T47D (cell line): ENCODE results near the gene NIPAL3.

Experiments used
- DNase-seq, 2 experiments: peaks; one replicate each; pipeline versions ENCODE4 v3.0.0 to v3.0.0-alpha.2; 2011 to 2012; ENCODE audit warnings: low read depth in 1 of 2, low spot score in 1 of 2
- JUND ChIP-seq: IDR thresholded peaks from 2 replicates; pipeline ENCODE4 v1.6.1; 2012; ENCODE audit warnings: low read depth
- in situ Hi-C: cut with HindIII; loops from 2 replicates; pipeline ENCODE4 v1.10.0; 2016; ENCODE audit warnings: low sequenced_read_pairs, low pct_unique_long_range_greater_than_20kb

Gene NIPAL3

DNA sequence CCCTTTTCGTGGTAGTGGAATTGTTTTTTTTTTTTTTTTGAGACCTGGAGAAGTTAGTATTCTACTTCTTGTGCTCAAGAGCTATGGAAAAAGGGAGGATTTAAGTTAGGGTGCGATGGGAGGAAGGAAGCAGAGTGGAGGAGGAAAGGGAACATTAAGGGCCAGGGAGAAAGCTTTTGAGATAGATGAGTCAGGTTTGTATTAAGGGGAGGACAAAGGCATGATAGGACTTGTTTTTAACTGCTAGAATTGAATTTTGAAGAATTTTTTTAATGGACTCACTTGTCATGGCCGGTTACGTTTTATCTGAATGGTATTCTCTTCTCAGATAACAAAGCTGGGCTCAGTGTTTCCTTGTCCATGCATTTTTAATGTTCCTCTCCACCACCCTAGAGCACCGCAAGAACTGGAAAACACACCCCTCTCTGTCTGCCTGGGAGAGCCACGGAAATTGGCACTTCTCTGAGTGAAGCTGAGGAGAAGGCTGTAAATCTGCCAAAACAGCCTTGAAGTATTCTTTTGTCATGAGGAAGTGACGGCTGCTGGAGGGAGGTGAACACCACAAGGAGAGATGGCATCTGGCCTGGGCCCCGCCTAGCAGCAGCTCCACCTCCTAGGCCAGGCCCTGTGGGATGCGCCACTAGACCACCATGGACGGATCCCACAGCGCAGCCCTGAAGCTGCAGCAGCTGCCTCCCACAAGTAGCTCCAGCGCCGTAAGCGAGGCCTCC, 3.5 kb downstream of the NIPAL3 start:
- no peak for TF ChIP-seq JUND
- peak in 1 of 2 experiments; percentile 78 for DNase-seq
- in situ Hi-C loops: no loop called here

DNA sequence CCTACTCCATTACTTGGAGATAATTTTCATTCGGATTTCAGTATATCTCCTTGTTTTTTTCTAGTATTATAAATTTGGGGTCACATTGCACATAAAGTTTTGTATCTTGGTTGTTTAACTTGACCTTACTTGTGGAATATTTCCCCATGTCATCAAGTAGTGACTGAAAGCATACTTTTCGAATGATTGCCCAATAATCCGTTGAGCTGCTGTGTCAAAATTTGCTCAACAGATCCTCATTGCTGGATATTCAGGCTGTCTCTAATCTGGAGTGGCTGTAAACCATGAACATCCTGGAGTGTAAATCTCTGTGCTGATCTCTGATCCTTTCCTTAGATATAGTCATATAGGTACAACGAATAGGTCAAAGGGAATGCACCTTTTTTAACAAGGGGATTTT, 4.9 kb downstream of the NIPAL3 start:
- in situ Hi-C loops: no loop called here
- TF ChIP-seq JUND: no peak
- no peak for DNase-seq

DNA sequence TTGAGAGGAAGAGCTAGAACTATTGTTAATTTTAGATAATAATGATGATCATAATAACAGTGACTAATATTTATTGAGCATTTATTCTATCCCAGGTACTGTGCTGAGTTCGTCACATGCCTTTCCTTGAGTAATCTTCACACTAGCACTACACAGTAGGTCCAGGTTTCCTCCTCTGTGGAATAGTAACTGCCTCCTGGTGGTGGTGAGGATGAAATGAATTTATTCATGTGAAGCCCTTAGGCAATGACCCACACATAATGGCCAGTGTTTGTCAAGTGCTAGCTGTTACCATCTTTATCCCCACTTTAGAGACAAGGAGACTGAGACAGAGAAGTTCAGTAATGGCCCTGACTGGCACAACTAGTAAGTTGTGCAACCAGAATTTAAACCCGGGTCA, 5.9 kb downstream of the NIPAL3 start:
- TF ChIP-seq JUND: no peak
- peak in 1 of 2 experiments; percentile 17 for DNase-seq
- in situ Hi-C loops: no loop called here

DNA sequence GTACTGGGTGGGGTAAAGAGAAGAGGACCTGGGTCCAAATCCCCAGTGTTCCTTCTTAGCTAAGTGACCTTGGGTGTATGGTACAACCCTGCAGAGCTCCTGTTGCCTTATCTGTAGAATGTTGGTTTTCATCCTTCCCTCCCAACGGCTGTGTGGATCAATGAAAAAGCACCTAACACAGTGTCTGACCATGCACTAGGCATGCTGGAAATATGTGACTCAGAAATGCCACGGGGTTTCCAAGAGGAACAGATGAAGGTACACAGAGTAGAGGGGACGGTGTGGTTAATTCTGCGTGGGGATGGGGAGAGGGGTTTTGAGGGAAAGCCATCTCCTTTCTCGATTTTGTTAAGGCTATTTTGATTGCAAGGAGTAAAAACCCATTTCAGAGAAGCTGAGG, 8.6 kb downstream of the NIPAL3 start:
- in situ Hi-C loops: no loop called here
- TF ChIP-seq JUND: no peak
- DNase-seq: no peak

DNA sequence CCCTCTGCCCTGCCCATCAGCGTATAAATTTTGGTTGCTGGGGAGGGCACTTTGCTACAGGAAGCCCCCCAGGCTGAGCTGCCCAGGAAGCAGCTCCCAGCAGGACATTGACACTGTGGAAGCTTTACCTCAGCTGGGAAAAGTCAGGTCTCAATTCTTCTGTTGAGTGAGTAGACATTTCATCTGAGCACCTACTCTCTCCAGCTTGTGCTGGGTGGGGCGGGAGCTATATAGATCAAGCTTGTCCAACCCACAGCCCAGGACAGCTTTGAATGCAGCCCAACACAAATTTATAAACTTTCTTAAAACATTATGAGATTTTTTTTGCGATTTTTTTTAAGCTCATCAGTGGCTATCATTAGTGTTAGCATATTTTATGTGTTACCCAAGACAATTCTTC, 9.4 kb downstream of the NIPAL3 start:
- DNase-seq: no peak
- TF ChIP-seq JUND: no peak
- in situ Hi-C loops: no loop called here

DNA sequence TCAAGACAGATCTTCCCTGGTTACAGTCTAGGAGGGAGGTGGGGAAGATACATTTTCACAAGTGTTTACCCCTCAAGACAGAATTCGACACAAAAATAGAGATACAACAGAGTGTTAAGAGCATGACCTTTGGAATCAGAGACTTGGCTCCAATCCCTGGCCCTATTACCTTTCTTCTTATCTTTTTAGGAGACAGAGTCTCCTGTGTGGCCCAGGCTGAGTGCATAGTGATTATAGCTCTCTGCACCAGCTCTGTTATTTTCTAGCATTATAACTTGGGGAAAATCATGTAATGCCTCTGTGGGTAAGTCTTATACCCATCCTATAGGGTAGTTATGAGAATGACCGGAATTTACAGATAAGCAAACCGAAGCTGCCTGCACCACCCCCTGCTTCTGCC, 9.8 kb downstream of the NIPAL3 start:
- in situ Hi-C loops: no loop called here
- TF ChIP-seq JUND: no peak

DNA sequence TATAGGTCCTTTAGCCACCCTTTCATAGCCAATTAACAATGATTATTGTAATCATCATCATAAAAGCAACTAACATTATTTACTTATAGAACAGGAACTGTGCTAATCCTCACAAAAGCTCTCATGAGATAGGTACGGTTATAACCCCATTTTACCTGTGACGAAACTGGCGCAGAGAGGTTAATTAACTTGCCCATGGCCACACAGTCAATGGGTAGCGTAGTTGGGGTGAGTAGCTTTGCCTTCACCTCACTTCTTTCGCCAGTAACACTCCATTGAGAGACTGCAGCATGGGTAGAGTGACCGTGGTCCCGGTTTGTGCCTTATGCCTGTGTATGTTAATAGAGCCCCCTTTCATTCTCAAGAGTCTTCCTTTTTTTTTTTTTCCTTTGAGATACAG, 10.3 kb downstream of the NIPAL3 start:
- DNase-seq: no peak
- in situ Hi-C loops: no loop called here
- TF ChIP-seq JUND: no peak

More for the DNA sequence above, 9.8 kb downstream of the NIPAL3 start:
- no peak for DNase-seq

DNA sequence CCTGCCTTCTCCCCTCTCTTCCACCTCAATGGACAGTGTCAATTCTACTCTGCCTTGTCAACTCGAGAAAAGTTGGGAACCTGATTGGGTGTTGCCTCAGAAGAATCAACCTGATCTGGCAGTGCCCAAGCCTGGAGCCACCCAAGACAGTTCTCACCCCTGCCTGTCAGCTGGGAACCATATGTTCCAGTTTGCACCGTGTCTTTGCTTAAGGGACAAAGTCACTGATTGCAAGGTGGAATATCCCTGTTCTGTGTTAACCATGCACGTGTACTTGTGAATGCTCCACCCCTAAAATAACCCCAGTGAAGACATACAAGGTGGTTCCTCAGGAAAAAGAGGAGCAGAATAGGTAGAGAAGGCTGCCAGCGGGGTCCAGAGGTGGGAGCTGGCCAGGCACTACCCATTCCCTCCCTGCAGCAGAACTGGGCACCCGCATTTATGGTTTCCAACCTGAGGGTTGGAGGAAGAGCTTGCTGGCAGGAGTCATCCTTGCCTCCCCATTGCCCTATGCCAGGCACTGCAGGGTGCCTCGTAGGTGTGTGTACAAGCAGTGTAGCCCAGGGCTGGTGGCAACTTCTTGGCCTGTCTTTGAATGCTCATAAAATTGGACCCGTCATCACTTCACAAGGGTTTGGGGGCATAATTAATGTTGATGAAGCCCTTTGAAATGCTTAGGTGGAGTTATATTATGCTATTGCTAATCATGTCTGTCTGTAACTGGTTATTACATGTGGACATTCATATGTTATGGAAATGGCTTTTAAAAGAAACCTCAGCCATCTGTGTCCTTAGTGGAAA, 11.3 kb downstream of the NIPAL3 start:
- in situ Hi-C loops: no loop called here
- TF ChIP-seq JUND: no peak
- no peak for DNase-seq

DNA sequence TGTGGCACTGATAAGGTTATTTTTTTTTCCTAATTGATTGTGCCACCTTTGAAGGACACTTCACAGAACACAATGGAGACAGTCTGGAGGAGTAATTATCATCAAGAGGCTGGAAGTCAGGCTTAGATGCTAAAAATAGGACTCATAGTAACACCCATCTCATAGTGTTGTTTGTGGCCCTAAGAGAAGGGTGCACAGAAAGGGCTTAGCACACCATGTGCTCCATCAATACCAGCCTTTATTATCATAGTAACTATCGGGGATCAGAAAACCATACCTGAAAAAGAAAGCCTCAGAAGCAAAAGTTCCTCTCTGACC, 11.9 kb downstream of the NIPAL3 start:
- no peak for DNase-seq
- in situ Hi-C loops: no loop called here
- TF ChIP-seq JUND: no peak

DNA sequence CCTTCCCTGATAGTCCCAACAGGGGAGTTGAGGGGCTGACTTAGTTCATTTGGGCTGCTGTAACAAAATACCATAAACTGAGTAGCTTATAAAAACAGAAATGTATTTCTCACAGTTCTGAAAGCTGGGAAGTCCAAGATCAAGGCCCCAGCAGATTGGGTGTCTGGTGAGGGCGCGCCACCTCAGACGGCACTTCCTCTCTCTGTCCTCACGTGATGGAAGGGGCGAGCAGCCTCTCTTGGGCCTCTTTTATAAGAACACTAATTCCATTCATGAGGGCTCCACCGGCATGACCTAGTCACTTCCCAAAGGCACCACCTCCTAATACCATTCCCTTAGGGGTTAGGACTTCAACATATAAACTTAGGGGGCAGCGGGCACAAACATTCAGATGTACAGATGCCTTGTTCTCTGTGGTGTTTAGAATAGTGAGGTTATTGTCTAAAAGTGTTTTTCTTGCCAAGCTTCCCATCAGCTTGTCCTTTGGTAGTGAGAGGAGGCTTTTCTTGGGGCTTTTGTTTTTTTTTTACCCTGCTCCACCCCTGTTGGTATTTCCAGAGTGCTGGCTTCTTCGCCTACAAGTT, 20.3 kb downstream of the NIPAL3 start:
- no peak for TF ChIP-seq JUND
- no peak for DNase-seq
- in situ Hi-C loops: no loop called here

DNA sequence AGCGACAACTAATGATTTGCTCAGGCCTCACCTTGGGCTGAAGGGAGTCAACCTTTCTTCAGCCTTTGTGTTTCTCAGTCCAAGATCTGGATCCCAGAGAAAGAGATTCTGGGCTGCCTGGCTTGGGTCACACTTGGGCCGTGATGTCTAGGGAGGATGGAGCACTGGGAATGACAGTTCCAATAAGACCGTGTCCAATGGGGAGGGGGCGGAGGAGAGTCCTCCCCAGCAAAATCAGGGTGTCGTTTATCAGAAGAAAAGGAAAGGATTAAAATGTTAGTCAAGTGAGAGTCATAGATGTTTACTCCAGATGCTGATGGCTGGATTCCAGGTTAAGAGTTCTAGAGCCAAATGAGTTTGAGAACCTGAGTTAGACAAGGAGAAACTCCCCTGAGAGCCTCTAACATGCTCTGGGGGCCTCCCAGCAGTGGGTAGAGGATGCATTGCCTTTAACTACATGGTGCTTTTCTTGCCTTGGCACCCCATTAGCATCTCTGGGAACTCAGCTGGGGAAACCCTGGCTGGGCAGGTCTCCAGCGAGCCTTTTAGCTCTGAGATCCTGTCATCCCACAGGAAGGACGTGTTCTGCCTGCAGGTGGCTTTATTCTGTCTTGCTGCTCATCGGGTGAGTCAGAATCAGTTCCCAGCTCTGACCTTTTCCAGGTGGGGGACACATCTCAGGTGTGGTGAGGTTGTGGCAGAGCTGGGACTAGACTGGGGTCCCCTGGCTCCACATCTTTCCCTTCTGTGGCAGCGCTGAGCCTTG, 22.2 kb downstream of the NIPAL3 start:
- in situ Hi-C loops: no loop called here
- no peak for DNase-seq
- TF ChIP-seq JUND: no peak

DNA sequence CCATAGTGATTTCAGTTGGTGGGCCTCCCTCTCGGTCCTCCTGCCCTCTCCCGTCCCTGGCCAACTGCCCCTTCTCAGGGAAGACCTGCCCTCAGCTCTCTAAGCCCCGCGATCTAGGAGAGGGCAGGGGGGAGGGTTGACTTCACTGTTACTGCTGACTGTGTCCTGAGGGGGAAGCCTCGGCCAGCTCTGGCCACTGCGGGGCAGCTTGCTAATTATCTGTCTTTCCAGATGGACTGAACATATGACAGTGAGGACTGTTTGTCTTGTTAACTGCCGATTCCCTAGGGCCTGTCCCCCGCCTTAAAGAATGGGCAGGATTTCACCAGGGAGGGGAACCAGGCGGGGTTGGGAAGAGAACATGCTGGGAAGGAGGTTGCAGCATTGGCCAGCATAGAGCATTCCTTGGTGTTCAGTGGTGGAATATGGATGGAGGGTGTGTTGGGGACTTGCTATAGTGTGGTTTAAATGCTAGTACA, 22.9 kb downstream of the NIPAL3 start:
- in situ Hi-C loops: no loop called here
- DNase-seq: no peak
- TF ChIP-seq JUND: no peak

DNA sequence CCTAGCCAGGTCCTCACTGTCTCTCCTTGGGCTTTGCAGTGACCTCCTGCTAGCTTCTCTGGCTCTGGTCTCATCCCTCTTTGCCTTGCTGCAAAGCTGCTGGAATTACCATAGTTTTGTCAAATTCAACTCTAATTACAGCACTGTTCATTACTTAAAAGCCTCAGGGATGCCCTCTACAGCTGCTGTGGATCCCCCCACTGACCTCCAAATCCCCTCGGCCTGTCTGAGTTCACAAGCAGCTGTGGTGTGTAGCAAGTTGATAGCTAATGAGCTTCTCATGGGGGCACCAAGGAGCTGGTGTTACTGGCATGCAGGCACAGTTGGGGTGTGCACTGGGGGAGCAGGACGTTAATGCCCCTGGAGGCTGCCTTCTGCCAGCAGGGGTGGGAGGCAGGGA, 24.8 kb downstream of the NIPAL3 start:
- TF ChIP-seq JUND: no peak
- DNase-seq: no peak
- in situ Hi-C loops: no loop called here
